Upper lobe of left lung (tissue), 4 donors: ENCODE results near the gene NDST3.

Source experiments
- EP300 ChIP-seq, 4 donors: sonication (generic); formaldehyde crosslinking; IDR thresholded peaks; one replicate each; pipeline ENCODE4 v1.5.1; 2017; ENCODE audit warnings: antibody characterized with exemption in 4 of 4, control low read depth in 2 of 4
- POLR2A ChIP-seq, 4 donors: fragments of 450-650 bp; IDR thresholded peaks; one replicate each; pipeline ENCODE4 v1.5.1; 2016 to 2017; ENCODE audit warnings: antibody characterized with exemption in 4 of 4, mild to moderate bottlenecking in 2 of 4
- POLR2AphosphoS5 ChIP-seq, 2 donors: sonication (generic); formaldehyde crosslinking; IDR thresholded peaks; one replicate each; pipeline ENCODE4 v1.5.1; 2017; ENCODE audit warnings: antibody characterized with exemption in 2 of 2
- TF ChIP-seq, protein P1 (sequence below), 6 experiments: fragments of 450-650 bp in 4 of 6; fragments of 200-600 bp in 2 of 6; sonication (generic) in 2 of 6; IDR thresholded peaks; one replicate each; pipeline ENCODE4 v1.5.1; 2016 to 2019; ENCODE audit warnings: antibody characterized with exemption in 6 of 6

DNA sequence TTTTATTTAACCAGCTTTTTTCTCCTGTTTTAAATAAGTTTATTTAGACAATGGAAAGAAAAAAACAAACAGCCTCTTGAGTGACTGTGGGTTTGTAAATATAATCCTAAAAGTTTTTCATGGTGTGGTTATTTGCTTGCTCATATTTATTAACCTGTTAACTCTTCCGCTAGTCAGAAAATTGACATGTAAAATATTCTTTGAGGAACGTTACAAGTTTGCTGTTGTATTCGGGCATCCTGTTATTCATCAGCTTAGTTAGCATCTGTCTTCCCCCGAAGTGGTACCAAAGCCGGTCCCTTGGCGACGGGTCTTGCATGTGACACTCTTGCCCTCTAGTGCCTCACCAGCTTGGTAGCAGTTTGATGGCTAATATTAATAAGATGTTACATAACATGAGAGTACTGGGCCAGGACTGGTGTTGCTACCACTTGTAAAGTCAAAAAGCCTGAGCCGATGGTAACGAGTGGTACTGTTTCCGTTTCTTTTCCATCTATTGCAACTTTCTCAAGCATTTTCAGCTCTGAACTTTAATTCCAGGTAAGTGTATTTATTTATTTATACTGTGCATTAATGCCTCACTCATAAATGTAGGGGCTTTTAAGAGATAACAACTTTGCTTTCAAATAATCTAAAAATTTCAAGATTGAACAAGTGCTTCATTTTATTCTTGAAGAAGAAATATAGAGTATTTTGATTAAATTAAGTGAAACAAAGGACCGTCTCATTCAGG, at the start of gene NDST3:
- TF ChIP-seq, protein P1, sequence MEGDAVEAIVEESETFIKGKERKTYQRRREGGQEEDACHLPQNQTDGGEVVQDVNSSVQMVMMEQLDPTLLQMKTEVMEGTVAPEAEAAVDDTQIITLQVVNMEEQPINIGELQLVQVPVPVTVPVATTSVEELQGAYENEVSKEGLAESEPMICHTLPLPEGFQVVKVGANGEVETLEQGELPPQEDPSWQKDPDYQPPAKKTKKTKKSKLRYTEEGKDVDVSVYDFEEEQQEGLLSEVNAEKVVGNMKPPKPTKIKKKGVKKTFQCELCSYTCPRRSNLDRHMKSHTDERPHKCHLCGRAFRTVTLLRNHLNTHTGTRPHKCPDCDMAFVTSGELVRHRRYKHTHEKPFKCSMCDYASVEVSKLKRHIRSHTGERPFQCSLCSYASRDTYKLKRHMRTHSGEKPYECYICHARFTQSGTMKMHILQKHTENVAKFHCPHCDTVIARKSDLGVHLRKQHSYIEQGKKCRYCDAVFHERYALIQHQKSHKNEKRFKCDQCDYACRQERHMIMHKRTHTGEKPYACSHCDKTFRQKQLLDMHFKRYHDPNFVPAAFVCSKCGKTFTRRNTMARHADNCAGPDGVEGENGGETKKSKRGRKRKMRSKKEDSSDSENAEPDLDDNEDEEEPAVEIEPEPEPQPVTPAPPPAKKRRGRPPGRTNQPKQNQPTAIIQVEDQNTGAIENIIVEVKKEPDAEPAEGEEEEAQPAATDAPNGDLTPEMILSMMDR (IDR thresholded peaks at IDR 0.05): peak in 2 of 6 experiments; percentile 9 to 37
- no peak for TF ChIP-seq POLR2A (IDR thresholded peaks at IDR 0.05)
- no peak for TF ChIP-seq EP300 (IDR thresholded peaks at IDR 0.05)
- TF ChIP-seq POLR2AphosphoS5 (IDR thresholded peaks at IDR 0.05): no peak
